H1 (cell line): ENCODE results near the gene SLC8A1. TPM values are rescaled to one million over a fixed set of nuclear protein-coding genes. Genes with fewer than 3 reads are reported as not detected.

Experiments
- BRCA1 ChIP-seq: IDR thresholded peaks from 2 replicates; pipeline ENCODE4 v1.6.1; 2012; ENCODE audit warnings: low read depth, low read length, improper control_type of control experiment
- CHD2 ChIP-seq: IDR thresholded peaks from 2 replicates; pipeline ENCODE4 v1.6.1; 2012; ENCODE audit warnings: low read length, improper control_type of control experiment
- CHD7 ChIP-seq: fragments of 300-600 bp; sonication (generic); IDR thresholded peaks from 2 replicates; pipeline ENCODE4 v1.7.1; 2012; ENCODE audit warnings: low read length, moderate library complexity, mild to moderate bottlenecking, inconsistent platforms; ENCODE audit not compliant: insufficient replicate concordance
- JUN ChIP-seq: IDR thresholded peaks from 2 replicates; pipeline ENCODE4 v1.6.1; 2011; ENCODE audit warnings: low read depth, mild to moderate bottlenecking, improper control_type of control experiment, low read length
- KDM1A ChIP-seq: fragments of 200-600, 300-600 bp; sonication (generic); IDR thresholded peaks from 2 replicates; pipeline ENCODE4 v1.7.1; 2016; ENCODE audit warnings: mild to moderate bottlenecking, low read length, borderline replicate concordance
- NANOG ChIP-seq: IDR thresholded peaks from 2 replicates; pipeline ENCODE4 v1.6.1; 2011; ENCODE audit warnings: low read length, low read depth, mild to moderate bottlenecking, inconsistent platforms; ENCODE audit not compliant: insufficient read depth, poor library complexity, severe bottlenecking
- TAF1 ChIP-seq: IDR thresholded peaks from 2 replicates; pipeline ENCODE4 v1.6.1; 2011; ENCODE audit warnings: mild to moderate bottlenecking, low read depth, low read length
- polyA plus RNA-seq, 7 experiments: library from polyadenylated mRNA; depleted of rRNA in 3 of 7; stranded (reverse) in 5 of 7; unstranded in 2 of 7; fragments of >200 nt in 5 of 7; fragments of 200-250 nt in 2 of 7; gene quantifications; 1 replicate in 5 of 7; 2 replicates in 1 of 7; 4 replicates in 1 of 7; pipeline versions ENCODE4 v1.2.1 to v1.2.3, GENCODE V29; 2011 to 2013; ENCODE audit warnings: missing spikeins in 2 of 7, mixed read lengths in 2 of 7
- total RNA-seq: library from RNA; stranded (reverse); fragmentation: NEBNext Ultra II Directional; extraction: Animal tissue kit (Norgen Biotek cat#: 25700); gene quantifications from 2 replicates; pipeline ENCODE4 v1.2.1, GENCODE V29; 2021

Gene SLC8A1
- total and polyA plus RNA-seq, 2 of the 8 experiments (the other 6 are each of a cell fraction or from before 2014, with no cell fraction given): 0.68 to 3.6 TPM

GRCh38 chr2:40363631-40364030 is 88.3 kb downstream of the SLC8A1 start (continued):
- TF ChIP-seq NANOG (no peak), CHD7 (no peak), KDM1A (no peak), JUN (no peak), TAF1 (no peak), BRCA1 (no peak), CHD2 (no peak)
- TF ChIP-seq, all 59 proteins: peak for 0
